ENCODE data around the gene PCMTD2. TPM values are rescaled to one million over a fixed set of nuclear protein-coding genes. Genes with fewer than 3 reads are reported as not detected.

The PCMTD2 gene
- total RNA-seq, 1 donor from 2014 or later, result 82.4 TPM

- no peak for DNase-seq
- Mint-ChIP-seq H3K4me1 (ENCODE audit: low read depth, unreplicated experiment) (peaks cover 22% of the 10 kb centered on the region), H3K27ac (ENCODE audit: unreplicated experiment) (peak overlapping the region; percentile 30)
Observed at GRCh38 chr20:64257107-64257757, 1.7 kb downstream of the PCMTD2 start.

DNA sequence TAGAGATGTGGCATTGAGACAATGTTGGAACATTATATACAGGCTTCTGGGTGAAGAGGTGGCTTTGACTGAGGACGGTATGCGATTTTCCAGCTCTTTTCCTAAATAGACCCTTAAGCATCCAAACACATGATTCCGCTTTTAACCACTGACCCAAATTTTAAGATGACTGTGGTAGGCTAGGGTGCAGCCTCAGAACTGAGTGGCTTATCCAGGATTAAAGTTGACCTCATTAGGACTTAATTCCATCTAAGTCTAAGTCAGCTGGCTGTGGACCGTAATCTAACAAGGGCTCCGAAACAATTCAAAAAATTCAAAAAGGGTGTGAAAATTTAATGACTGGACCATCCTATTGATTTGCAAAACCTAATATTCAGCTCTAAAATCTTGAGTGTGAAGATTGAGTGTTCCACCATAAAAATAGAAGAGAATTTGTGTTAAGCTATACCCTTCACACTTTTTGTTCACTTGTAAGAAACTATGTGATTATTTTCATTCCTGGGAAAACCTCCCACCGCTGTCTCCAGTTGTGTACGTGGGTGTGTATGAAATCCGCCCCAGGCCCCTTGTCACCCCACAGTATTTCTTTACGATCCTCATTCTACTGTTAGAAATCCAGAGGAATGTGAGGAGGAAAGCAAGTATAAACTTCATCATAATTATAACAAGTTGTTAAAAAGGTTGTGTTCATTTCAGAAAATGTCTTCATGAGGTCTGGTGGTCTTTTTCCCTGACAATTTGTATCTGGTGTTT, 2.7 kb downstream of the PCMTD2 start:
- peaks cover 22% of the 10 kb centered on the region for H3K4me1 Mint-ChIP-seq (ENCODE audit: low read depth, unreplicated experiment)
- no peak for DNase-seq
- H3K27me3 Mint-ChIP-seq (ENCODE audit: unreplicated experiment), result peaks cover 14% of the 10 kb centered on the region
- H3K9me3 Mint-ChIP-seq (ENCODE audit: unreplicated experiment), result peaks cover 17% of the 10 kb centered on the region
- H3K36me3 Mint-ChIP-seq (ENCODE audit: unreplicated experiment), result no peaks in the 10 kb centered on the region
- TF ChIP-seq, protein P1, sequence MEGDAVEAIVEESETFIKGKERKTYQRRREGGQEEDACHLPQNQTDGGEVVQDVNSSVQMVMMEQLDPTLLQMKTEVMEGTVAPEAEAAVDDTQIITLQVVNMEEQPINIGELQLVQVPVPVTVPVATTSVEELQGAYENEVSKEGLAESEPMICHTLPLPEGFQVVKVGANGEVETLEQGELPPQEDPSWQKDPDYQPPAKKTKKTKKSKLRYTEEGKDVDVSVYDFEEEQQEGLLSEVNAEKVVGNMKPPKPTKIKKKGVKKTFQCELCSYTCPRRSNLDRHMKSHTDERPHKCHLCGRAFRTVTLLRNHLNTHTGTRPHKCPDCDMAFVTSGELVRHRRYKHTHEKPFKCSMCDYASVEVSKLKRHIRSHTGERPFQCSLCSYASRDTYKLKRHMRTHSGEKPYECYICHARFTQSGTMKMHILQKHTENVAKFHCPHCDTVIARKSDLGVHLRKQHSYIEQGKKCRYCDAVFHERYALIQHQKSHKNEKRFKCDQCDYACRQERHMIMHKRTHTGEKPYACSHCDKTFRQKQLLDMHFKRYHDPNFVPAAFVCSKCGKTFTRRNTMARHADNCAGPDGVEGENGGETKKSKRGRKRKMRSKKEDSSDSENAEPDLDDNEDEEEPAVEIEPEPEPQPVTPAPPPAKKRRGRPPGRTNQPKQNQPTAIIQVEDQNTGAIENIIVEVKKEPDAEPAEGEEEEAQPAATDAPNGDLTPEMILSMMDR (IDR thresholded peaks at IDR 0.05; ENCODE audit: partially characterized antibody, unreplicated experiment), result no peak
- H3K4me3 Mint-ChIP-seq (ENCODE audit: unreplicated experiment), result no peak overlapping the region
- H3K27ac Mint-ChIP-seq (ENCODE audit: unreplicated experiment), result no peak overlapping the region

More at GRCh38 chr20:64257107-64257757, 1.7 kb downstream of the PCMTD2 start:
- Mint-ChIP-seq H3K9me3 (ENCODE audit: unreplicated experiment) (peaks cover 22% of the 10 kb centered on the region), H3K27me3 (ENCODE audit: unreplicated experiment) (peaks cover 18% of the 10 kb centered on the region), H3K36me3 (ENCODE audit: unreplicated experiment) (no peaks in the 10 kb centered on the region), H3K4me3 (ENCODE audit: unreplicated experiment) (peak overlapping the region; percentile 95)
- TF ChIP-seq, protein P1 (IDR thresholded peaks at IDR 0.05; ENCODE audit: partially characterized antibody, unreplicated experiment), result no peak

- Mint-ChIP-seq H3K27me3 (ENCODE audit: unreplicated experiment) (peaks cover 6% of the 10 kb centered on the region), H3K36me3 (ENCODE audit: unreplicated experiment) (no peaks in the 10 kb centered on the region), H3K4me1 (ENCODE audit: low read depth, unreplicated experiment) (peaks cover 19% of the 10 kb centered on the region), H3K4me3 (ENCODE audit: unreplicated experiment) (peak overlapping the region; percentile 14), H3K9me3 (ENCODE audit: unreplicated experiment) (peaks cover 9% of the 10 kb centered on the region), H3K27ac (ENCODE audit: unreplicated experiment) (no peak overlapping the region)
- no peak for DNase-seq
- TF ChIP-seq, protein P1 (IDR thresholded peaks at IDR 0.05; ENCODE audit: partially characterized antibody, unreplicated experiment), result no peak
Observed at GRCh38 chr20:64260239-64260638, 4.7 kb downstream of the PCMTD2 start.

DNA sequence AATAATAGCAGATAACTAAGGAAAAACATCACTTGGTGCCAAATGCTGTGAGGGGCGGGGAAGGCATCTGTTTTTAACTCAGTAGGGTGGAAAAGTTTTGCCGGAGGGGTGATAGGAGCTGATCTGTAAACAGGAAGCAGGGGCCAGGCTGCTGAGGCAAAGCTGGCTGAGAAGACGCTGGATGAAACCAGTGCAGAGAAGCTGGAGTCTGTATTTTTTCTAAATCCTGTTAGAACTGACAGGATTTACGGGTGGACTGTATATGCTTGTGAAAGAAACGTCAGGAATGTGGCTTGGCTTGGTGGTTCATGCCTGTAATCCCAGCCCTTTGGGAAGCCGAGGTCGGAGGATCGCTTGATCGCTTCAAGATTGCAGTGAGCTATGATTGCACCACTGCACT, 5.6 kb downstream of the PCMTD2 start:
- H3K27me3 Mint-ChIP-seq (ENCODE audit: unreplicated experiment), result peaks cover 3% of the 10 kb centered on the region
- peaks cover 16% of the 10 kb centered on the region for H3K4me1 Mint-ChIP-seq (ENCODE audit: low read depth, unreplicated experiment)
- no peak overlapping the region for H3K4me3 Mint-ChIP-seq (ENCODE audit: unreplicated experiment)
- DNase-seq, result no peak
- TF ChIP-seq, protein P1 (IDR thresholded peaks at IDR 0.05; ENCODE audit: partially characterized antibody, unreplicated experiment), result no peak
- no peak overlapping the region for H3K27ac Mint-ChIP-seq (ENCODE audit: unreplicated experiment)
- peaks cover 6% of the 10 kb centered on the region for H3K9me3 Mint-ChIP-seq (ENCODE audit: unreplicated experiment)
- H3K36me3 Mint-ChIP-seq (ENCODE audit: unreplicated experiment), result no peaks in the 10 kb centered on the region

- Mint-ChIP-seq H3K4me3 (ENCODE audit: unreplicated experiment) (no peak overlapping the region), H3K9me3 (ENCODE audit: unreplicated experiment) (no peaks in the 10 kb centered on the region), H3K36me3 (ENCODE audit: unreplicated experiment) (peaks cover 6% of the 10 kb centered on the region), H3K27ac (ENCODE audit: unreplicated experiment) (no peak overlapping the region), H3K4me1 (ENCODE audit: low read depth, unreplicated experiment) (no peaks in the 10 kb centered on the region), H3K27me3 (ENCODE audit: unreplicated experiment) (no peaks in the 10 kb centered on the region)
- no peak for DNase-seq
- TF ChIP-seq, protein P1 (IDR thresholded peaks at IDR 0.05; ENCODE audit: partially characterized antibody, unreplicated experiment), result no peak
Observed at GRCh38 chr20:64264091-64264490, 8.5 kb downstream of the PCMTD2 start.

Measured in glutamatergic neuron (in vitro differentiated cells).